Measurements from ENCODE around the gene KIAA1217. TPM values are rescaled to one million over a fixed set of nuclear protein-coding genes. Genes with fewer than 3 reads are reported as not detected.

KIAA1217 gene
- total RNA-seq, 1 experiment from 2014 or later = 6.4 TPM

DNA sequence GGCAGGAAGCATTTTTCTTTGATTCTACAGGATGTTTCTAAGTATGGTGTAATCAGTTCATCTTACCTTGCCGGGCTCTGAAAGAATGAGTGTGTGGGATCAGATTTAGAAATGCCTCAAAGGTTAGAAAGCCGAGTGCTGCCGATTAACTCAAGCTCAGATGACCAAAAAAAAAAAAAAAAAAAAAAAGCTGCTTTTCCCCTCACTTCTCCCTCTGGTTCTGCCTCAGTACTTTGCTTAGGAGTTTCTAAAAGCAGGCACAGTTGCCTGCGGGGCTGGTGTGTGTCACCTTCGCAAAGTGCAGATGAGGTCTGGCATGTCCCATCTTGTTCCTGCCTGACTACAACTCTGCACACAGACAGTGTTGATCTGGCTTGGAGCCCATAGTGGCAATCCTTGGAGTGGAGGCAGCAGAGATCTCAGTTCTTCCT lies 47.0 kb downstream of the KIAA1217 start:
- no peaks in the 10 kb centered on the region for H3K27me3 ChIP-seq
- no peak overlapping the region for H3K4me3 ChIP-seq
- H3K36me3 ChIP-seq = no peaks in the 10 kb centered on the region
- no peak for DNase-seq
- H3K9me3 ChIP-seq = no peaks in the 10 kb centered on the region

GRCh38 chr10:24256619-24257107 lies 47.7 kb downstream of the KIAA1217 start:
- Histone ChIP-seq H3K27me3 (no peaks in the 10 kb centered on the region), H3K4me3 (no peak overlapping the region), H3K9me3 (no peaks in the 10 kb centered on the region), H3K36me3 (no peaks in the 10 kb centered on the region)
- no peak for DNase-seq

DNA sequence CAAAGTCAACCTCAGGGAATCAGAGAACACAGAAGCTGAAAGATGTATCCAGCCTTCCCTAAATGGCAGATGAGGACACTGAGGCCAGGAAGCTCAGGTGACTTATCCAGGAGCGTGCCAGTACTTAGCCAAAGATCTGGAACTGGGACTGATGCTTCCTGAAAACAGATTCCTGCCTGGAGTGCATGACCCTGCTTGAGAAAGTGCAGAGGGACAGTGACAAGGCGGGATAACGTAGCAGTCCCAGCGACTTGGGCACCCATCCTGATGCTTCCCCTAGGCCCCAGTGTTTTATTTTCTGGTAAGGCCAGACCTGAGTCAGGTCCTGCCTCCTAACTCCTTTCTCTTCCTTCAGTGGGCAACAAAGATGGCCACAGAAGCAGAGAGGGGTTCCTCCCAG lies 48.6 kb downstream of the KIAA1217 start:
- no peaks in the 10 kb centered on the region for H3K27me3 ChIP-seq
- DNase-seq = no peak
- H3K9me3 ChIP-seq = no peaks in the 10 kb centered on the region
- no peak overlapping the region for H3K4me3 ChIP-seq
- no peaks in the 10 kb centered on the region for H3K36me3 ChIP-seq

DNA sequence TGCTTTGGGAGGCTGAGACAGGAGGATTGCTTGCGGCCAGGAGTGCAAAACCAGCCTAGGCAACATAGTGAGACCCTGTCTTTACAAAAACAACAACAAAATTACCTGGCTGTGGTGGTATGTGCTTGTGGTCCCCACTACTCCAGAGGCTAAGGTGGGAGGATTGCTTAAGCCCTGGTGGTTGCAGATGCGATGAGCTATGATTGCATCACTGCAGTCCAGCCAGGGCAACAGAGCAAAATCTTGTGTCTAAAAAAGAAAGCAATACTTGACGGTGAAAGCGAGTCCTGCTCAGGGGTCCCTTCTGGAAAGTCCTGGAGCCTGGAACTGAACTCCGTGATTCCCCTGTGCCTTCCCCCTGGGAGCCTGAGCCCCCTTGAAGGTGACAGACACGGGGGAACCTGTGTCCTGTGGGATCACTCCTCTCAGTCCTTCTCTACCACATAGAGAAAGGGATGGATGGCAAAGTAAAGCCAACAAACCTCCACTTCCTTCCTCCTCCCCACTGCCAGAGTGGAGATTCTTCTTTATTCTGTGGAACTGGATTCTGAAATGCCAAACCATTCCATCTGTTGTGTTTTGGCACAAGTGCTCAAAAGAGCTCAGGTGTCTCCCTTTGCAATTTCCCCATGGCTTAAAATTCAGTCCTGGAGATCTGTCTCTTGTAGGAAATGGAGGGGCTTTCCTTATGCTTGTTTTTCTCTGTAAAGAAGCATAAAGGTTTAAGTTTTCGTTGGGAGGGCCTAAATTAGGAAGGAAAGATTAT lies 50.6 kb downstream of the KIAA1217 start:
- no peaks in the 10 kb centered on the region for H3K36me3 ChIP-seq
- H3K27me3 ChIP-seq = no peaks in the 10 kb centered on the region
- no peak for DNase-seq

DNA sequence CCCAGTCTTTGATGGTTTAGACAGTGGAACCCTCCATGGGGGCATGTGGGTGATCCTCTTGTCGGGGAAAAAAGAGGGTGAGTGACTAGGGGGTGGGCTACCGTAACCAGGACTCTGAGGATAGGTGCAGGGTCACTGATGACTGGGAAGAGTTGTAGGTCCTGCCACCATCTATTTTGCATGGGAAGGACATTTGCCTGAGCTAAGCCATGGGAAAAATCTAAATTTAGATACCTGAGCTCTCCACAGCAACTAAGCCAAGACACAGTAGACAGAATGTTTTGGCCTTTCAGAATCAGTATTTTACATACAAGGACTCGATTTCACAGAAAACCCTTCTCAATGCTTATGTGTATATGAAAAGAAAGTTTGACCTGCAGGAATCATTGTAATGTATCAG lies 52.7 kb downstream of the KIAA1217 start:
- no peak for DNase-seq
- Histone ChIP-seq H3K27me3 (no peaks in the 10 kb centered on the region), H3K4me3 (no peak overlapping the region), H3K9me3 (no peaks in the 10 kb centered on the region), H3K36me3 (no peaks in the 10 kb centered on the region)

More for the DNA sequence above, 50.6 kb downstream of the KIAA1217 start:
- Histone ChIP-seq H3K9me3 (no peaks in the 10 kb centered on the region), H3K4me3 (no peak overlapping the region)

GRCh38 chr10:24262929-24263590 lies 54.1 kb downstream of the KIAA1217 start:
- H3K36me3 ChIP-seq = no peaks in the 10 kb centered on the region
- H3K9me3 ChIP-seq = no peaks in the 10 kb centered on the region
- no peaks in the 10 kb centered on the region for H3K27me3 ChIP-seq
- no peak overlapping the region for H3K4me3 ChIP-seq
- no peak for DNase-seq

GRCh38 chr10:24269476-24269875 lies 60.5 kb downstream of the KIAA1217 start:
- DNase-seq = no peak
- H3K4me3 ChIP-seq = no peak overlapping the region
- no peaks in the 10 kb centered on the region for H3K9me3 ChIP-seq
- no peaks in the 10 kb centered on the region for H3K36me3 ChIP-seq
- H3K27me3 ChIP-seq = no peaks in the 10 kb centered on the region

GRCh38 chr10:24272374-24272773 lies 63.4 kb downstream of the KIAA1217 start:
- Histone ChIP-seq H3K4me3 (no peak overlapping the region), H3K27me3 (no peaks in the 10 kb centered on the region), H3K9me3 (no peaks in the 10 kb centered on the region), H3K36me3 (no peaks in the 10 kb centered on the region)
- no peak for DNase-seq

- Histone ChIP-seq H3K4me3 (no peak overlapping the region), H3K36me3 (no peaks in the 10 kb centered on the region), H3K27me3 (no peaks in the 10 kb centered on the region), H3K9me3 (no peaks in the 10 kb centered on the region)
- no peak for DNase-seq
Measured at GRCh38 chr10:24277277-24277676, 68.3 kb downstream of the KIAA1217 start.

DNA sequence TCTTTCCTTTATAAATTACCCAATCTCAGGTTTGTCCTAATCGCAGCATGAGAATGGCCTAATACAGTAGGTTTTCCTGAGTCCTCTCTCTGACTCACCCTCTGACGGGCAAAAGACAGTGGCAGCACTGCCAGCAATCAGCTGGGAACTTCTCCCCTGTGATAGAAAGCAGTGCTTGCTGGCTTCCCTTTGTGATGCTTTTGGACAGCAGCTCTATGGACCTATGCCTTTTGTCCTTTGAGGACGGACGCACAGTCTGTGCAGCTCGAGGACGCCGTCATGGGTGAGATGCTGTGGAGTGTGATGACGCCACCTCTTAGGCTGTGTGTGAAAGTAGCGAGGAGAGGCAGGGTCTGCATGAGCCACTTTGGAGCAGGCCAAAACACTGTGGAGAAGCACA lies 68.8 kb downstream of the KIAA1217 start:
- Histone ChIP-seq H3K36me3 (no peaks in the 10 kb centered on the region), H3K27me3 (no peaks in the 10 kb centered on the region), H3K9me3 (no peaks in the 10 kb centered on the region), H3K4me3 (no peak overlapping the region)
- DNase-seq = no peak

- Histone ChIP-seq H3K4me3 (no peak overlapping the region), H3K36me3 (no peaks in the 10 kb centered on the region), H3K27me3 (no peaks in the 10 kb centered on the region), H3K9me3 (no peaks in the 10 kb centered on the region)
- no peak for DNase-seq
Measured at GRCh38 chr10:24278176-24278889, 69.4 kb downstream of the KIAA1217 start.

DNA sequence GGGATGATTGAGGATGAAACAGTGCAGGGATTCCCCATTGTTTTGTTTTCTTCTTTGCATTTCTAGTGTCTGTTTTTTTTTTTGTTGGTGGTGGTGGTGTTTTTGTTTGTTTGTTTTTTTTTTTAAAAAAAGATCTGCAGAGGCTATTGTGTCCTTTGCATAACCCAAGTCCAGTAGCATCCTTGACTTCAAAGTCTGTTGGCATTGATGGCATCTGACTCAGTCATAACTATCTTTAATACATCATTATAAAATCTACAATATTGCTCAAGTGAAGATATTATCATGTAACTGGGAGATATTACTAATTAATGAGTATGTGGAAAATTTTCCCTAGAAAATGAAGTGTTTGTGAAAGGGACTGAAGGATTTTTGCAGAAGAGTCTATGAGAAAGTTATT lies 70.2 kb downstream of the KIAA1217 start:
- H3K27me3 ChIP-seq = no peaks in the 10 kb centered on the region
- H3K4me3 ChIP-seq = no peak overlapping the region
- H3K36me3 ChIP-seq = no peaks in the 10 kb centered on the region
- H3K9me3 ChIP-seq = no peaks in the 10 kb centered on the region
- DNase-seq = no peak

- Histone ChIP-seq H3K27me3 (no peaks in the 10 kb centered on the region), H3K9me3 (no peaks in the 10 kb centered on the region), H3K4me3 (no peak overlapping the region), H3K36me3 (no peaks in the 10 kb centered on the region)
- no peak for DNase-seq
Measured at GRCh38 chr10:24287559-24288195, 78.7 kb downstream of the KIAA1217 start.

- H3K36me3 ChIP-seq = no peaks in the 10 kb centered on the region
- no peaks in the 10 kb centered on the region for H3K9me3 ChIP-seq
- DNase-seq = no peak
- no peaks in the 10 kb centered on the region for H3K27me3 ChIP-seq
- H3K4me3 ChIP-seq = no peak overlapping the region
Measured at GRCh38 chr10:24288581-24288980, 79.6 kb downstream of the KIAA1217 start.

GRCh38 chr10:24289235-24289634 lies 80.3 kb downstream of the KIAA1217 start:
- H3K9me3 ChIP-seq = no peaks in the 10 kb centered on the region
- H3K27me3 ChIP-seq = no peaks in the 10 kb centered on the region
- DNase-seq = no peak
- H3K4me3 ChIP-seq = no peak overlapping the region
- H3K36me3 ChIP-seq = no peaks in the 10 kb centered on the region

DNA sequence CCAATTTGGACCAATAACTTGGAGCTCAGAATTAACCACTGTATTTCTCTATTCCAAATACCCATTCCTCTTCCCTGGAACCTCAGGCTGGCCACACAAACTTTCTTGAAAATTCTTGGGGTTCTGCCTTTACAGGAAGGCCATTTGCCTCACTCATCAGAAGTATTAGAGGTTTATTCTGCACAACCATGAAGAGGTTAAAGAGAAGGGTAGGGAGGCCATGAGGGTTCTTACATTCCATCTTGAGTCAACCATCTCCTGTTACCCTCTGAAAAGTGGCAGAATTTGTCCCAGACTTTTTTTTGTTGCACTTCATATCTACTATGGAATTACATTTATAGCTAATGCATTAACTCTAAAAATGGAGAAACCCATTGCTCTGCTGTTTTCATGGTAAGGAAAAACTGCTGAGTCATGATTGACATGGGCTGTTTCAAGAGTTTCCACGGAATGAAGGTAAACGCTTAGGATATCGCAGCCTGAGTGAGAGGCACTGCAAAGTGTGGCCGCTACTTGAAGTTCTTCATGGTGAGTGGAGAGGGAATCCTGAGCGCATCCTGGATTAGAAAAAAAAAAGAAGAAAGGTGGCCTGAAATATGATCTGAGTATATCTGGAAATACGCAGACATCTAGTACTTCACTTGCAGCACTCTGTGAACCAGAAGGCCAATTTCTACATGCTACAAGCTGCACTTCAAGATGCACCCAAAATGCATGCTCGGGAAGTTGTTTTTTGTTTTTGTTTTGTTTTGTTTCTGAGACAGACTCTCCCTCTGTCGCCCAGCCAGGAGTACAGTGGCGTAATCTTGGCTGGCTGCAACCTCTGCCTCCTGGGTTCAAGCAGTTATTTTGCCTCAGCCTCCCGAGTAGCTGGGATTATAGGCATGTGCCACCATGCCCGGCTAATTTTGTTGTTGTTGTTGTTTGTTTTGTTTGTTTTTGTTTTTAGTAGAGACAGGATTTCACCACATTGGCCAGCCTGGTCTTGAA lies 83.7 kb downstream of the KIAA1217 start:
- H3K36me3 ChIP-seq = no peaks in the 10 kb centered on the region
- no peak overlapping the region for H3K4me3 ChIP-seq
- no peaks in the 10 kb centered on the region for H3K9me3 ChIP-seq
- H3K27me3 ChIP-seq = no peaks in the 10 kb centered on the region
- no peak for DNase-seq
